ENCODE data around the gene NRF1.

GRCh38 chr7:129626896-129627295 is 15.4 kb downstream of the NRF1 start:
- no peak for TF ChIP-seq CTCF (IDR thresholded peaks at IDR 0.05)
- no peak for TF ChIP-seq POLR2A (IDR thresholded peaks at IDR 0.05)

Data from adrenal gland (tissue), 5 donors.